ENCODE data around the gene TOR1AIP1.

Gene TOR1AIP1

DNA sequence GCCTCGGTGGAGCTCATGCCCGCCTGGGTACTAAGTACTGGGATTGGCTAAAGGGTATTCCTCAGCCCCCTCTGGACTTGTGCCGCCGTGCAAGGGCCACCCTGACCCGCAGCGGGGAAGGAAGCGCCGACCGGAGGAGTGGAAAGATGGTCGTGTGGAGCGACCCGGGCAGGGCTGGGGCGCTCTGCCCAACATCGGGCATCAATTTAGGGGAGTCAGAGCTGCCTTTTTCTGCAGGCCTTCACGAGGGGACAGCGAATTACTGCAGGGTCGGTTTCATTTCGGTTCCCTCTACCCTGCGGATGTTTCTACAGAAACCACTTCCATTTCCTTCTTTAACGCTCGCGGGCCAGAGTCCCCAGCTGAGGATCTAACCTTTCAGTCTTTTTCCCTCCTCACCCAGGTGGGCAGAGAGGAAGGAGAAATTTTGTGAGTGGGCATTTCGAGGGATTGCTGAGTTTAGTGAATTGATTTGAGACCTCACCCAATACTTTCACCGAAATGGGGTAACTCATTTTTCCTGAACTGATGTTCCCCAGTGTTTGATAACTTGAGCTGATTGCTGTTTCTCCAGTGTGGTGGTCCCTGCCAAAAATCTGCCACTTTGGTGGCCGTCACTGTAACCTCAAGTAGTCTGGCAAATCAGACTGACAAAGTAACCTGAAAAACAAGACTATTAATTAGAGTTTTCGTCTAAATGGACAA is 1.1 kb downstream of the TOR1AIP1 start:
- peak; percentile 54 for DNase-seq

DNA sequence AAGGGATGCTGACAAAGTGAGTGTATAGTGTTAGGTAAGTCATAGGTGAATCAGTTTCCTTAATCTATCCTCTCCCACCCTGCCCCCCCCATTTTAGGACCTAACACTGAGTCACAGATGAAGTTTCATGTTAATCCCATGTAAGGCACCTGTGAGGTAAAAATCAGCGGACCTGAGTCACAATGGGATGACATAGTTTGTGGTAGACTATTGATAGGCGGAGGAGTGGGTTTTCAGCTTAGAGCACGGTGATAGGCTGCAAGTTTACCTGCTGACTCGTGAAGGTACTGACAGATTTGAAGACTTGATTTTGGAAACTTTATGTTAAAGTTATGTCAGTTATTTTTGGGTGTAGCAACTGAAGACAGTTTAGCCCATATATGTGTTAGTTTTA is 1.7 kb downstream of the TOR1AIP1 start:
- peak; percentile 24 for DNase-seq

DNA sequence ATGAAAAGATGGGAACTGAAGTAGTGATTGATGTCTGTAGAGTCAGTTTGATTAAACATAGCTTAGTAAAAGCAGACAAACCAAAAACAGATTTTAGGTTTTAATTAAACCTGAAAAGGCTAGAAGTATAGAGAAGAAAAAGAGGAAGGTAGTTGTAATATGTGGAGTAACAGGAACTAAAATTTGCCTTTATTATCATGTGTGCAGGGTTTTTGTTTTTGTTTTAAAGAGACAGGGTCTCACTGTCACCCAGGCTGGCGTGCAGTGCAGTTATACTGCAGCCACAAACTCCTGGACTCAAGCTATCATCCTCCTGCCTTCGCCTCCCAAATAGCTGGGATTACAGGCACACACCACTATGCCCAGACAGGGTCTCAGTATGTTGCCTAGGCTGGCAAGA is 6.0 kb downstream of the TOR1AIP1 start:
- peak; percentile 23 for DNase-seq

GRCh38 chr1:179889589-179889988 is 7.5 kb downstream of the TOR1AIP1 start:
- peak; percentile 35 for DNase-seq

- DNase-seq: peak; percentile 62
Measured at GRCh38 chr1:179910934-179911333, 28.8 kb downstream of the TOR1AIP1 start.

GRCh38 chr1:179911812-179912211 is 29.7 kb downstream of the TOR1AIP1 start:
- DNase-seq: no peak

- DNase-seq: no peak
Measured at GRCh38 chr1:179917601-179918429, 35.7 kb downstream of the TOR1AIP1 start.

GRCh38 chr1:179921472-179921871 is 39.4 kb downstream of the TOR1AIP1 start:
- no peak for DNase-seq

DNA sequence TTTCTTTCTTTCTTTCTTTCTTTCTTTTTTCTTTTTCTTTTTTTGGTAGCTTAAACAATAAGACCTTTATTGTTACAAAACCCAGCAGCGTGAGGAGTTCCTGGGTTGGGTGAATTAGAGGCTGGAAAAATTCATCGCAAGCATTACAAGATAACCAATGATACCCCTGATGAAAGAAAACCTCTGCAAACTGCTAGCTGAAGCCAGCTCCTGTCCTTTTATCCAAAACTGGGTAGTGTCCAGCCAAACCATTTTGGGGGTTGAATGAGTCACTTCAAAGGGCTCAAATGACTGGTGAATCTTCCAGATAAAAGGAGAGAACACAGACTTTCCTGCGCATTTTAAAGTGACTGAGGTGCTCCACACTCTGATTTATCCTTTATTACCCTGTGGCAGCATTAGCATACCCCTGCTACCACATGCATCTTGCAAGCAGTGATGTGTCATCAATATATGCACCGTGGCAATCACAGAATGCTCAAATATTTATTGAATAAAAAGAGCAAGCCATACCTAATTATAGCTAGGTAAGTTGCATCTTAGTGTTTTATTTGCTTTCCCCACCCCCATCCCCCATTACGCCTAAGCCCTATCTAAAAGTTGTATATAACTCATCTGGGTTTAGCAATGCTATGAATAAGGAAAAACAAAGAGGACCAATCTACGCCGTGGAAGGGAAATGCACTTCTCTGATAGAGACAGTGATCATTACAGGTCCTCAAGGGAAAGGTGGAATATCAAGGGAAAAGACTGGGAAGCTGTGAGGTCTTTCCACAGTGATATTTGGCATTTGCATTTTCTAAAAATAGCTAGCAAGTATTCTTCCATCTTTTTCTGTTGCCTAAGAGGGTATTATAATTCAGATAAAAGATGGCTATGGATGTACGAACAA is 40.1 kb downstream of the TOR1AIP1 start:
- DNase-seq: no peak

GRCh38 chr1:179923029-179923428 is 40.9 kb downstream of the TOR1AIP1 start:
- no peak for DNase-seq

DNA sequence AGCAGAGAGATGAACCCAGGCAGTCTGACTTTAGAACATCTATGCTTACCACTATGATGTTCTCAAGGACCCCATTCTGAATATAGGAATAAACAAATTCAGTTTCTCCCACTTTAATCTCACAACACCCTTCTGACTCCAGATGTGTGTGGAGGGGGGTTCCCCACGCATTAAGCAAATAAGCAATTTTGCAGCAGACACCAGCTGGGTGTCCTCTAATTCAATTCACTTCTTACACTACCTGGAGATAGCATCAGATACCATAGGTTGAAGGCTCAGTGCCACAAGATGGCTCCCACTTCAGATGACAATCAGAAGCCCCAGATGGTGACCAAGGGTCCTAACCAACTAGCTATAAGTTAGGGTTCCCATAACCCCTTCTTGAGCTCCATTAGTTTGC is 42.2 kb downstream of the TOR1AIP1 start:
- DNase-seq: no peak

DNA sequence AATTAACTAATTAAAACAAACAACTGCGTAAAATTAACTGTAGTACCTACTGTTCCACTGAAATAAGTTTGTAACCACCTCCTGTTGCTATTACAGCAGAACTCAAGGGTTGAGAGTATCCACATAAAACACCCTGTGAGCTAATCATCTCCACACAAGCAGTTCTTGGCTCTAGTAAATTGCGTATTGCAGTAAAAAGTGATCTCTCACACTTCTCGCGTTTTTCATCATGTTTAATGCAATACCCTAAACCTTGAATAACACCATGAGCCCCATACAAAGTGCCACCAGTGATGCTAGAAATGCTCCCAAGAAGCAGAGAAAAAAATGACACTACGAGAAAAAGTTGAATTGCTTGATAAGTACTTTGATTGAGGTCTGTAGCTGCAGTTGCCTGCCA is 43.2 kb downstream of the TOR1AIP1 start:
- DNase-seq: no peak

GRCh38 chr1:179925922-179926849 is 44.1 kb downstream of the TOR1AIP1 start:
- no peak for DNase-seq

DNA sequence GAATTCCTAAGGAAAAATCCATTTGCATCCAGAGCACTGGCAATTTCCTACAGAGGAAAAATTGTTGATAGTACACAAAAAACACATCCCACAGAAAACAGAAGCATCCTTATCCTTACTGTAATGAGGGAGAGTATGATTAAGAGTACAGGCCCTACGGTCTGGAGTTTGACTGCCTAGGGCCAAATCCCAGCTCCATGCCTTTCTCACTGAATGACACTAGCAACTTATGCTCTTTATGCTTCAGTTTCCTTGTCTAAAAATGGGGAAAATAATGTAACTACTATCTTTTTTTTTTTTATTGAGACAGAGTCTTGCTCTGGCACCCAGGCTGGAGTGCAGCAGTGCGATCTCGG is 44.7 kb downstream of the TOR1AIP1 start:
- no peak for DNase-seq

- DNase-seq: no peak
Measured at GRCh38 chr1:179929955-179930798, 48.1 kb downstream of the TOR1AIP1 start.

DNA sequence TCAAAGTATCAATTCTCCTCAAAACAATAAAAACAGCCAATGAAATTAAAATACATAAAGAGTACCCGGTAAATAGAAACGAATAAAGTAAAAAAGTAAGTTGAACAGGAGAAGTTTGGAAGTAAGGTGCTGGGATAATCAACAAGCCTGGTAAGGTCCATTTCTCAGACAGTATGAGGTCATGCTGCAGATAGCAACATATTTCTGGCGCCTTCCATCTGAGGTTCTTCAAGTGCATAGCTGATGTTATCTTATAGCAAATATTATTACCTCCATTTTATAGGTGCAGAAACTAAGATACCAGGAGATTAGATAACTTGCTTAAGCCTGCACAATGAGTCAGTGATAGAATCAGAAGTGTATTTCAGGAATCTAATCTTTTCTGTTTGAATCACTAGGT is 48.8 kb downstream of the TOR1AIP1 start:
- no peak for DNase-seq

- DNase-seq: no peak
Measured at GRCh38 chr1:179933219-179933618, 51.1 kb downstream of the TOR1AIP1 start.

DNA sequence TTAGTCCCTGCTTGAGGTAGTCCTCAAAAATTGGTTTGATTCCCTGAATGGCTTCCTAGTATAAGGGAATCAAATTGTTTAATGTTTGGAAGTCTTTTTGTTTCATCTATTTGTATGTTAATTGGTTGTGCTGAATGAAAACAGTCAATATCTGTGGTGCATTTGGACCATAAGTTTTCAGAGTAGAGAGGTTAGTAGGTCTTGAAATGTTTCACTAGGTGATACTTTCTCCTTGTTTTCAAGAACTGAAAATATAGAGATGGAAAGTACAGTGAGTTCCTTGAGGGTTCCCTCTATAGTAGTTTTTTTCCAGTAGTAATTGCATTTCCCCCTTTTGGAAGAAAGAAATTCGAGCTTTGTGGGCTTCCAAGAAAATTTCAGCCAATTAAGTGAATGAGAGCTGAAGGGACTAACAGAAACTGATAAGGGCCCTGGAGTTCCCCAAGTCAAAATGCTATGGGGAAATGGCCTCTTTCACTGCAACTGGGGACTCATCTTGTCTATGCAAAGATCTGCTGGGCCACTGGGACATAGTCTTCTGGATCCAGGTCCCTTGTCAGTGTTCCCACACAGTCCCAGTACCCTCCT is 53.9 kb downstream of the TOR1AIP1 start:
- DNase-seq: peak; percentile 15

DNA sequence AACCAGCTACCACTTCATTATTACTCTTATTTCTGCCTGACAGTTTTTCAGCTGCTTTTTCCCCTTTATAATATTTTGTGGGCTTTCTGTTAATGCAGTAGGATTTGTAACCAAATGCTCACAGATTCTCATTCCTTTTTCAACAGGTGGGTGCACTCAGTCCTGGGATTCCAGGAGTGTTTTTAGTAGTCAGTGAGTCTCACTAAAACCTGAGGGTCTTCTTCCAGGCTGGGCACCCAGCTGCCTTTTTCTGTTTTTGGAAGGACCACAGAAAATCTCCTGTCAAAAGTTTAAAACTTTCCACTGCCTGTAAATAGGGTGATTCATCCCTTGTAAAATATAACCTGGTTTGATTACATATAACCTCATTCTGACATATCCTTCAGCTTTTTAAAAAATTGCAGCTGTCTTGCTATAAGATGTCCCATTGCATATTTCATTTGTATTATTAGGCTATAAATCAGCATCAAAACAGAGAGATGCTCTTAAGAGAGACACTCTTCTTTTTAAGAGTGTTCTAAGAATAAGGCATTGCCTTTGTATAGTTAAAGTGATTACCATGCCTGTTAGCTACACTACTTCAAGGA is 55.7 kb downstream of the TOR1AIP1 start:
- no peak for DNase-seq

DNA sequence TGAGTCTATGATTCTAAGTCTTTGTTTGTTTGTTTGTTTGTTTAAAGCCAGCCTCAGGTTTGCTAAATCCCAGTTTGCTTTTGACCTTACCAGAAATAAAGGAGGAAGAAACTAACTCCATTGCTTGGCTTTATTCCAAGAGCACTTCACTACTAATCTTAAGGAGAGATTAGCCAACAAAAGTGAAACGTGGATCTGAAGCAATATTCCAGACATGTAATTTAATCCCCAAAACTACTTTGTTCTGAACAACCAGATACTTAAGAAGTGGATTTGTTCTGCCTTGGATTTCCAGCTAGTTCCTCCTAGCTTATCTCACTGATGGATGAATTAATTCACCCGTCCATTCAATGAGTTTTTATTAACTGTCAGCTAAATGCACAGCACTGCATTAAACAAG is 56.7 kb downstream of the TOR1AIP1 start:
- DNase-seq: peak; percentile 40

DNA sequence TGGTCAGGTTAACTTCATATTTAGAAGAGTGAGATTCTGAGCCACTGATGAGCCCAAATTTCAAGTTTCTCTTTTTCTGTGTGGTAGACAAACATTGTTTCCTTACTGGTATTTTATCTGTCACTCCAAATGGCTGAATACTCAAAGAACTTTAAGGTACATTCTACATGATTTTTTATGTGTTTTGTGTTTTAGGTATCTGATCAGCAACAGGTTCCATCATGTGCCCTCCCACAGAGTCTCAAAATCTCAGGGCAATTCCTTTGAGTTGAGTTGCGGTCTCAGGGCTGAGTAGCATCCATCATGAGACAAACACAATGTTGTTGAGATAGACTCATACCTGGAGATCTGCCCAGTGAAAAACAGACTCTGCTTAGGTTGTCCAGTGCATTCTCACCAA is 57.9 kb downstream of the TOR1AIP1 start:
- no peak for DNase-seq
